Body of pancreas (tissue), 4 donors: ENCODE measurements around the gene KTN1.

Experiments used
- CTCF ChIP-seq, 7 experiments: fragments of 450-650 bp in 4 of 7; fragments of 200-600 bp in 3 of 7; sonication (generic) in 3 of 7; IDR thresholded peaks; one replicate each; pipeline ENCODE4 v1.5.1; 2016 to 2019; ENCODE audit warnings: antibody characterized with exemption in 7 of 7
- POLR2A ChIP-seq, 3 donors: fragments of 450-650 bp; IDR thresholded peaks; one replicate each; pipeline ENCODE4 v1.6.1; 2016; ENCODE audit warnings: antibody characterized with exemption in 3 of 3, mild to moderate bottlenecking in 2 of 3

- TF ChIP-seq CTCF (IDR thresholded peaks at IDR 0.05) (no peak), POLR2A (IDR thresholded peaks at IDR 0.05) (no peak)
Measured at GRCh38 chr14:55556929-55557623, 22.9 kb upstream of the KTN1 start.
